MM.1S (cell line): ENCODE results near the gene ENOX2.

Experiments
- EZH2 ChIP-seq: fragments of 300-600 bp; sonication (generic); optimal IDR thresholded peaks from 2 replicates; pipeline ENCODE3; 2017; ENCODE audit warnings: low read depth, mild to moderate bottlenecking, antibody characterized with exemption, low read length, mixed read lengths
- EZH2phosphoT487 ChIP-seq: fragments of 300-600 bp; sonication (generic); IDR thresholded peaks from 2 replicates; pipeline ENCODE4 v1.6.1; 2018; ENCODE audit warnings: antibody characterized with exemption, low read length
- TF ChIP-seq, protein P1 (sequence below): fragments of 300-600 bp; sonication (generic); IDR thresholded peaks from 2 replicates; pipeline ENCODE4 v1.5.1; 2016; ENCODE audit warnings: antibody characterized with exemption, low read length, mixed read lengths

GRCh38 chrX:130606425-130606824 lies 296.6 kb downstream of the ENOX2 start:
- no peak for TF ChIP-seq EZH2
- TF ChIP-seq, protein P1, sequence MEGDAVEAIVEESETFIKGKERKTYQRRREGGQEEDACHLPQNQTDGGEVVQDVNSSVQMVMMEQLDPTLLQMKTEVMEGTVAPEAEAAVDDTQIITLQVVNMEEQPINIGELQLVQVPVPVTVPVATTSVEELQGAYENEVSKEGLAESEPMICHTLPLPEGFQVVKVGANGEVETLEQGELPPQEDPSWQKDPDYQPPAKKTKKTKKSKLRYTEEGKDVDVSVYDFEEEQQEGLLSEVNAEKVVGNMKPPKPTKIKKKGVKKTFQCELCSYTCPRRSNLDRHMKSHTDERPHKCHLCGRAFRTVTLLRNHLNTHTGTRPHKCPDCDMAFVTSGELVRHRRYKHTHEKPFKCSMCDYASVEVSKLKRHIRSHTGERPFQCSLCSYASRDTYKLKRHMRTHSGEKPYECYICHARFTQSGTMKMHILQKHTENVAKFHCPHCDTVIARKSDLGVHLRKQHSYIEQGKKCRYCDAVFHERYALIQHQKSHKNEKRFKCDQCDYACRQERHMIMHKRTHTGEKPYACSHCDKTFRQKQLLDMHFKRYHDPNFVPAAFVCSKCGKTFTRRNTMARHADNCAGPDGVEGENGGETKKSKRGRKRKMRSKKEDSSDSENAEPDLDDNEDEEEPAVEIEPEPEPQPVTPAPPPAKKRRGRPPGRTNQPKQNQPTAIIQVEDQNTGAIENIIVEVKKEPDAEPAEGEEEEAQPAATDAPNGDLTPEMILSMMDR = no peak
- TF ChIP-seq EZH2phosphoT487 = no peak
